Measurements from ENCODE around the gene PLK5.
"Not testable (repeated sequence)": the region's sequence is repeated elsewhere in the genome, so short reads cannot be mapped to it uniquely, and the experiment has no call there.

The PLK5 gene

GRCh38 chr19:1491849-1492170 lies 32.1 kb upstream of the PLK5 start:
- 80 to 81% methylated on average over 12 of the region's 12 CpGs for WGBS, 2 experiments
- peak overlapping the region; percentile 40 for H3K4me3 ChIP-seq (ENCODE audit: insufficient read depth, low read depth, low read length)
- no peaks in the 10 kb centered on the region for H3K36me3 ChIP-seq (ENCODE audit: control insufficient read depth, insufficient read depth, low read length)
- H3K27ac ChIP-seq (ENCODE audit: insufficient read depth, low read depth, low read length, poor library complexity, severe bottlenecking): no peak overlapping the region
- H3K27me3 ChIP-seq (ENCODE audit: control insufficient read depth, insufficient read depth, low read length, poor library complexity, severe bottlenecking): peaks cover 34% of the 10 kb centered on the region
- no peaks in the 10 kb centered on the region for H3K9me3 ChIP-seq (ENCODE audit: control insufficient read depth, low read length)
- H3K4me1 ChIP-seq (ENCODE audit: control insufficient read depth, insufficient read depth, low read length): peaks cover 8% of the 10 kb centered on the region

- Histone ChIP-seq H3K27me3 (ENCODE audit: control insufficient read depth, insufficient read depth, low read length, poor library complexity, severe bottlenecking) (peaks cover 34% of the 10 kb centered on the region), H3K4me3 (ENCODE audit: insufficient read depth, low read depth, low read length) (no peak overlapping the region), H3K9me3 (ENCODE audit: control insufficient read depth, low read length) (no peaks in the 10 kb centered on the region), H3K4me1 (ENCODE audit: control insufficient read depth, insufficient read depth, low read length) (peaks cover 9% of the 10 kb centered on the region), H3K27ac (ENCODE audit: insufficient read depth, low read depth, low read length, poor library complexity, severe bottlenecking) (no peak overlapping the region), H3K36me3 (ENCODE audit: control insufficient read depth, insufficient read depth, low read length) (no peaks in the 10 kb centered on the region)
- 75 to 77% methylated on average over 10 of the region's 10 CpGs for WGBS, 2 experiments
Observed at GRCh38 chr19:1492474-1493006, 31.3 kb upstream of the PLK5 start.

GRCh38 chr19:1494115-1494815 lies 29.6 kb upstream of the PLK5 start:
- Histone ChIP-seq H3K4me3 (ENCODE audit: insufficient read depth, low read depth, low read length) (no peak overlapping the region), H3K9me3 (ENCODE audit: control insufficient read depth, low read length) (no peaks in the 10 kb centered on the region), H3K27ac (ENCODE audit: insufficient read depth, low read depth, low read length, poor library complexity, severe bottlenecking) (no peak overlapping the region), H3K36me3 (ENCODE audit: control insufficient read depth, insufficient read depth, low read length) (no peaks in the 10 kb centered on the region), H3K27me3 (ENCODE audit: control insufficient read depth, insufficient read depth, low read length, poor library complexity, severe bottlenecking) (peaks cover 34% of the 10 kb centered on the region), H3K4me1 (ENCODE audit: control insufficient read depth, insufficient read depth, low read length) (peaks cover 14% of the 10 kb centered on the region)
- WGBS, 2 experiments: 76 to 80% methylated on average over 15 of the region's 15 CpGs

GRCh38 chr19:1495051-1495798 lies 28.7 kb upstream of the PLK5 start:
- no peaks in the 10 kb centered on the region for H3K36me3 ChIP-seq (ENCODE audit: control insufficient read depth, insufficient read depth, low read length)
- peaks cover 34% of the 10 kb centered on the region for H3K27me3 ChIP-seq (ENCODE audit: control insufficient read depth, insufficient read depth, low read length, poor library complexity, severe bottlenecking)
- H3K27ac ChIP-seq (ENCODE audit: insufficient read depth, low read depth, low read length, poor library complexity, severe bottlenecking): no peak overlapping the region
- H3K4me1 ChIP-seq (ENCODE audit: control insufficient read depth, insufficient read depth, low read length): peaks cover 6% of the 10 kb centered on the region
- no peak overlapping the region for H3K4me3 ChIP-seq (ENCODE audit: insufficient read depth, low read depth, low read length)
- H3K9me3 ChIP-seq (ENCODE audit: control insufficient read depth, low read length): no peaks in the 10 kb centered on the region
- WGBS, 2 experiments: 86 to 87% methylated on average over 37 of the region's 37 CpGs

- 90 to 91% methylated on average over 40 of the region's 40 CpGs for WGBS, 2 experiments
Observed at GRCh38 chr19:1495799-1496713, 27.8 kb upstream of the PLK5 start.

GRCh38 chr19:1496714-1497577 lies 26.9 kb upstream of the PLK5 start:
- Histone ChIP-seq H3K4me1 (ENCODE audit: control insufficient read depth, insufficient read depth, low read length) (peaks cover 6% of the 10 kb centered on the region), H3K36me3 (ENCODE audit: control insufficient read depth, insufficient read depth, low read length) (no peaks in the 10 kb centered on the region), H3K27me3 (ENCODE audit: control insufficient read depth, insufficient read depth, low read length, poor library complexity, severe bottlenecking) (peaks cover 24% of the 10 kb centered on the region), H3K27ac (ENCODE audit: insufficient read depth, low read depth, low read length, poor library complexity, severe bottlenecking) (no peak overlapping the region), H3K9me3 (ENCODE audit: control insufficient read depth, low read length) (no peaks in the 10 kb centered on the region), H3K4me3 (ENCODE audit: insufficient read depth, low read depth, low read length) (no peak overlapping the region)
- 86% methylated on average over 39 of the region's 39 CpGs for WGBS, 2 experiments

More at GRCh38 chr19:1495799-1496713, 27.8 kb upstream of the PLK5 start:
- Histone ChIP-seq H3K36me3 (ENCODE audit: control insufficient read depth, insufficient read depth, low read length) (no peaks in the 10 kb centered on the region), H3K9me3 (ENCODE audit: control insufficient read depth, low read length) (no peaks in the 10 kb centered on the region), H3K27me3 (ENCODE audit: control insufficient read depth, insufficient read depth, low read length, poor library complexity, severe bottlenecking) (peaks cover 33% of the 10 kb centered on the region), H3K4me3 (ENCODE audit: insufficient read depth, low read depth, low read length) (no peak overlapping the region), H3K4me1 (ENCODE audit: control insufficient read depth, insufficient read depth, low read length) (peaks cover 6% of the 10 kb centered on the region), H3K27ac (ENCODE audit: insufficient read depth, low read depth, low read length, poor library complexity, severe bottlenecking) (no peak overlapping the region)

- Histone ChIP-seq H3K4me1 (ENCODE audit: control insufficient read depth, insufficient read depth, low read length) (peaks cover 6% of the 10 kb centered on the region), H3K36me3 (ENCODE audit: control insufficient read depth, insufficient read depth, low read length) (no peaks in the 10 kb centered on the region), H3K27ac (ENCODE audit: insufficient read depth, low read depth, low read length, poor library complexity, severe bottlenecking) (no peak overlapping the region), H3K4me3 (ENCODE audit: insufficient read depth, low read depth, low read length) (no peak overlapping the region), H3K27me3 (ENCODE audit: control insufficient read depth, insufficient read depth, low read length, poor library complexity, severe bottlenecking) (peaks cover 19% of the 10 kb centered on the region), H3K9me3 (ENCODE audit: control insufficient read depth, low read length) (no peaks in the 10 kb centered on the region)
- WGBS, 2 experiments: 87 to 89% methylated on average over 25 of the region's 25 CpGs
Observed at GRCh38 chr19:1497578-1498235, 26.2 kb upstream of the PLK5 start.

- H3K27ac ChIP-seq (ENCODE audit: insufficient read depth, low read depth, low read length, poor library complexity, severe bottlenecking); H3K4me1 ChIP-seq (ENCODE audit: control insufficient read depth, insufficient read depth, low read length); H3K9me3 ChIP-seq (ENCODE audit: control insufficient read depth, low read length); H3K36me3 ChIP-seq (ENCODE audit: control insufficient read depth, insufficient read depth, low read length); H3K4me3 ChIP-seq (ENCODE audit: insufficient read depth, low read depth, low read length): not testable (repeated sequence)
- 95 to 96% methylated on average over 11 to 34 of the region's 34 CpGs for WGBS, 2 experiments
- peaks cover 19% of the 10 kb centered on the region for H3K27me3 ChIP-seq (ENCODE audit: control insufficient read depth, insufficient read depth, low read length, poor library complexity, severe bottlenecking)
Observed at GRCh38 chr19:1499231-1499630, 24.6 kb upstream of the PLK5 start.

GRCh38 chr19:1501200-1501595 lies 22.7 kb upstream of the PLK5 start:
- Histone ChIP-seq H3K27me3 (ENCODE audit: control insufficient read depth, insufficient read depth, low read length, poor library complexity, severe bottlenecking) (peaks cover 28% of the 10 kb centered on the region), H3K36me3 (ENCODE audit: control insufficient read depth, insufficient read depth, low read length) (no peaks in the 10 kb centered on the region), H3K9me3 (ENCODE audit: control insufficient read depth, low read length) (no peaks in the 10 kb centered on the region), H3K4me1 (ENCODE audit: control insufficient read depth, insufficient read depth, low read length) (peaks cover 6% of the 10 kb centered on the region), H3K4me3 (ENCODE audit: insufficient read depth, low read depth, low read length) (no peak overlapping the region), H3K27ac (ENCODE audit: insufficient read depth, low read depth, low read length, poor library complexity, severe bottlenecking) (no peak overlapping the region)
- WGBS, 2 experiments: 91 to 92% methylated on average over 9 of the region's 9 CpGs

Measured in ectodermal cell (in vitro differentiated cells).